Tibial nerve (tissue), 4 donors: ENCODE results near the gene TMEM62. TPM values are rescaled to one million over a fixed set of nuclear protein-coding genes. Genes with fewer than 3 reads are reported as not detected.
A peak's percentile ranks its signal among the peaks of the same experiment; 100 is the strongest.
"Not testable (repeated sequence)": the region's sequence is repeated elsewhere in the genome, so short reads cannot be mapped to it uniquely, and the experiment has no call there.

ENCODE experiments used
- DNase-seq, 2 donors: peaks; one replicate each; pipeline ENCODE4 v3.0.0-alpha.2; 2019; ENCODE audit warnings: low spot score in 2 of 2
- H3K27ac ChIP-seq, 4 donors: fragments of 200-600 bp; sonication (generic) in 3 of 4; one replicate each; pipeline ENCODE4 v1.5.1; 2017 to 2019; ENCODE audit warnings: mild to moderate bottlenecking in 1 of 4
- H3K27me3 ChIP-seq, 2 donors: fragments of 200-600 bp; sonication (generic) in 1 of 2; one replicate each; pipeline versions ENCODE4 v1.5.1 to v1.6.0; 2017 to 2019
- H3K36me3 ChIP-seq, 3 donors: fragments of 200-600 bp; sonication (generic); one replicate each; pipeline ENCODE4 v1.5.1; 2018 to 2019
- H3K4me1 ChIP-seq, 4 donors: fragments of 200-600 bp; sonication (generic) in 3 of 4; one replicate each; pipeline ENCODE4 v1.5.1; 2017 to 2019
- H3K4me3 ChIP-seq, 4 donors: fragments of 200-600 bp; sonication (generic) in 3 of 4; one replicate each; pipeline ENCODE4 v1.5.1; 2017 to 2019; ENCODE audit warnings: mild to moderate bottlenecking in 1 of 4, moderate library complexity in 1 of 4
- H3K9me3 ChIP-seq, 4 donors: fragments of 200-600 bp; sonication (generic) in 3 of 4; one replicate each; pipeline ENCODE4 v1.5.1; 2017 to 2019
- CTCF ChIP-seq, 5 experiments: fragments of 200-600 bp in 3 of 5; fragments of 450-650 bp in 2 of 5; sonication (generic) in 3 of 5; IDR thresholded peaks; one replicate each; pipeline ENCODE4 v1.5.1; 2016 to 2019; ENCODE audit warnings: antibody characterized with exemption in 5 of 5, mild to moderate bottlenecking in 3 of 5, moderate library complexity in 2 of 5
- EP300 ChIP-seq, 2 donors: sonication (generic); formaldehyde crosslinking; IDR thresholded peaks; one replicate each; pipeline ENCODE4 v1.6.1; 2017; ENCODE audit warnings: antibody characterized with exemption in 2 of 2, mild to moderate bottlenecking in 1 of 2
- POLR2A ChIP-seq, 2 donors: fragments of 450-650 bp; IDR thresholded peaks; one replicate each; pipeline ENCODE4 v1.6.1; 2017; ENCODE audit warnings: antibody characterized with exemption in 2 of 2, mild to moderate bottlenecking in 2 of 2, moderate library complexity in 2 of 2
- WGBS, 2 donors: methylation state at CpG; one replicate each; pipeline ENCODE4 v1.1.5; 2018; 5-methylcytosine and 5-hydroxymethylcytosine counted together
- total RNA-seq, 4 donors: library from RNA; depleted of rRNA; stranded (reverse); fragments of >200 nt; gene quantifications; one replicate each; pipeline ENCODE4 v1.1.0, GENCODE V29; 2016

TMEM62 gene
- total RNA-seq, 4 donors from 2014 or later = 19.5 to 49.8 (median 35.6) TPM

GRCh38 chr15:43225201-43225949, 92.0 kb downstream of the TMEM62 start:
- Histone ChIP-seq H3K4me3 (no peak overlapping the region), H3K27ac (no peak overlapping the region), H3K9me3 (no peaks in the 10 kb centered on the region), H3K36me3 (no peaks in the 10 kb centered on the region), H3K27me3 (no peaks in the 10 kb centered on the region), H3K4me1 (peaks cover 0 to 4% (median 0%) of the 10 kb centered on the region in 4 donors)
- TF ChIP-seq CTCF (IDR thresholded peaks at IDR 0.05) (peak; percentile 23 to 60 (median 46)), POLR2A (IDR thresholded peaks at IDR 0.05) (no peak)
- WGBS, 2 donors = 45 to 50% methylated on average over 16 of the region's 16 CpGs
- DNase-seq = peak in 1 of 2 donors; percentile 57

GRCh38 chr15:43225950-43226255, 92.5 kb downstream of the TMEM62 start:
- not testable (repeated sequence) for H3K4me3 ChIP-seq, DNase-seq, H3K27me3 ChIP-seq, H3K4me1 ChIP-seq, H3K27ac ChIP-seq, H3K36me3 ChIP-seq, H3K9me3 ChIP-seq
- WGBS, 2 donors = 92 to 95% methylated on average over 12 of the region's 12 CpGs

GRCh38 chr15:43226436-43227305, 93.3 kb downstream of the TMEM62 start:
- H3K9me3 ChIP-seq = no peaks in the 10 kb centered on the region
- H3K36me3 ChIP-seq = no peaks in the 10 kb centered on the region
- WGBS, 2 donors = 96% methylated on average over 24 to 47 of the region's 57 CpGs
- TF ChIP-seq CTCF (IDR thresholded peaks at IDR 0.05) = no peak
- no peak for TF ChIP-seq POLR2A (IDR thresholded peaks at IDR 0.05)
- no peak for TF ChIP-seq EP300 (IDR thresholded peaks at IDR 0.05)
- DNase-seq = no peak
- H3K4me1 ChIP-seq = peaks cover 0 to 4% (median 0%) of the 10 kb centered on the region in 4 donors
- no peaks in the 10 kb centered on the region for H3K27me3 ChIP-seq
- H3K27ac ChIP-seq = no peak overlapping the region
- H3K4me3 ChIP-seq = no peak overlapping the region

- WGBS, 2 donors = 55 to 57% methylated on average over 5 of the region's 5 CpGs
- H3K4me3 ChIP-seq = no peak overlapping the region
- TF ChIP-seq EP300 (IDR thresholded peaks at IDR 0.05) = no peak
Measured at GRCh38 chr15:43229977-43230376, 96.6 kb downstream of the TMEM62 start.

GRCh38 chr15:43230640-43231115, 97.3 kb downstream of the TMEM62 start:
- Histone ChIP-seq H3K4me1 (peaks cover 0 to 4% (median 0%) of the 10 kb centered on the region in 4 donors), H3K27ac (peak overlapping the region in 2 of 4 donors; percentile 39 to 55), H3K36me3 (no peaks in the 10 kb centered on the region), H3K9me3 (no peaks in the 10 kb centered on the region), H3K4me3 (no peak overlapping the region), H3K27me3 (no peaks in the 10 kb centered on the region)
- no peak for TF ChIP-seq CTCF (IDR thresholded peaks at IDR 0.05)
- peak in 1 of 2 donors; percentile 36 for TF ChIP-seq EP300 (IDR thresholded peaks at IDR 0.05)
- no peak for TF ChIP-seq POLR2A (IDR thresholded peaks at IDR 0.05)
- DNase-seq = peak in 1 of 2 donors; percentile 18
- WGBS, 2 donors = 49% methylated on average over 2 of the region's 2 CpGs

More at GRCh38 chr15:43229977-43230376, 96.6 kb downstream of the TMEM62 start:
- peaks cover 0 to 4% (median 0%) of the 10 kb centered on the region in 4 donors for H3K4me1 ChIP-seq
- DNase-seq = no peak
- no peaks in the 10 kb centered on the region for H3K27me3 ChIP-seq
- H3K9me3 ChIP-seq = no peaks in the 10 kb centered on the region
- H3K36me3 ChIP-seq = no peaks in the 10 kb centered on the region
- H3K27ac ChIP-seq = peak overlapping the region in 1 of 4 donors; percentile 67
